Keratinocyte (primary cell): ENCODE measurements around the gene ABHD10. TPM values are rescaled to one million over a fixed set of nuclear protein-coding genes. Genes with fewer than 3 reads are reported as not detected.

ENCODE experiments used
- DNase-seq: peaks from one replicate; pipeline ENCODE4 v3.0.0-alpha.2; 2011; ENCODE audit warnings: low read depth, missing footprints, low spot score
- FAIRE-seq: peaks from 2 replicates; lab custom pipeline; 2011; peaks lifted over from hg19 to GRCh38; lab: Jason Lieb, UNC
- H2AFZ ChIP-seq: 2 replicates; pipeline ENCODE4 v1.6.0; 2012; ENCODE audit warnings: low read length, control low read depth, inconsistent platforms; ENCODE audit not compliant: control insufficient read depth
- H3K27ac ChIP-seq: 2 replicates; pipeline ENCODE4 v1.5.1; 2011; ENCODE audit warnings: low read length; ENCODE audit not compliant: control insufficient read depth, insufficient read depth
- H3K27me3 ChIP-seq: 3 replicates; pipeline ENCODE4 v1.6.0; 2011; ENCODE audit warnings: low read length; ENCODE audit not compliant: control insufficient read depth, insufficient read depth; ENCODE audit errors: extremely low read depth
- H3K36me3 ChIP-seq, 2 experiments: 2 replicates in 1 of 2; 3 replicates in 1 of 2; pipeline ENCODE4 v1.5.1; 2011; ENCODE audit warnings: low read length in 2 of 2, mild to moderate bottlenecking in 1 of 2; ENCODE audit not compliant: control insufficient read depth in 2 of 2, insufficient read depth in 2 of 2; ENCODE audit errors: extremely low read depth in 1 of 2
- H3K4me1 ChIP-seq: 3 replicates; pipeline ENCODE4 v1.5.1; 2011; ENCODE audit warnings: low read length; ENCODE audit not compliant: control insufficient read depth, insufficient read depth; ENCODE audit errors: extremely low read depth
- H3K4me2 ChIP-seq: 3 replicates; pipeline ENCODE4 v1.6.0; 2011; ENCODE audit warnings: low read depth, low read length; ENCODE audit not compliant: control insufficient read depth, insufficient read depth; ENCODE audit errors: extremely low read depth
- H3K4me3 ChIP-seq, 3 experiments: fragments of 200-600 bp in 1 of 3; sonication (generic) in 1 of 3; 2 replicates in 2 of 3; 3 replicates in 1 of 3; pipeline ENCODE4 v1.5.1; 2011 to 2016; ENCODE audit warnings: low read length in 3 of 3, mild to moderate bottlenecking in 3 of 3, control low read depth in 2 of 3, inconsistent platforms in 1 of 3, low read depth in 1 of 3, mixed read lengths in 1 of 3, mixed run types in 1 of 3, moderate library complexity in 1 of 3; ENCODE audit not compliant: control insufficient read depth in 2 of 3, insufficient read depth in 2 of 3; ENCODE audit errors: extremely low read depth in 1 of 3
- H3K79me2 ChIP-seq: 2 replicates; pipeline ENCODE4 v1.6.0; 2012; ENCODE audit warnings: low read length; ENCODE audit not compliant: control insufficient read depth, insufficient read depth
- H3K9ac ChIP-seq: 3 replicates; pipeline ENCODE4 v1.6.0; 2011; ENCODE audit warnings: low read length; ENCODE audit not compliant: control insufficient read depth, insufficient read depth; ENCODE audit errors: extremely low read depth
- H3K9me1 ChIP-seq: 3 replicates; pipeline ENCODE4 v1.6.0; 2011; ENCODE audit warnings: low read length; ENCODE audit not compliant: control insufficient read depth, insufficient read depth; ENCODE audit errors: extremely low read depth
- H3K9me3 ChIP-seq: 2 replicates; pipeline ENCODE4 v1.5.1; 2012; ENCODE audit warnings: low read depth, low read length; ENCODE audit not compliant: control insufficient read depth
- H4K20me1 ChIP-seq: 3 replicates; pipeline ENCODE4 v1.6.0; 2011; ENCODE audit warnings: low read length; ENCODE audit not compliant: control insufficient read depth, insufficient read depth; ENCODE audit errors: extremely low read depth
- EZH2 ChIP-seq: IDR thresholded peaks from one replicate; pipeline ENCODE4 v1.6.1; 2012; ENCODE audit warnings: inconsistent platforms, mild to moderate bottlenecking, low read length, moderate library complexity
- dilution Hi-C: fragments of 300-500 bp; cut with MboI; formaldehyde crosslinking; loops from one replicate; pipeline ENCODE4 v1.7.0; 2020; ENCODE audit warnings: low sequenced_read_pairs; ENCODE audit not compliant: extremely low pct_ligation_motif_present
- polyA plus RNA-seq, 5 experiments: library from polyadenylated mRNA; depleted of rRNA in 3 of 5; stranded (reverse) in 3 of 5; stranded (forward) in 1 of 5; unstranded in 1 of 5; fragments of >200 nt; gene quantifications; 1 replicate in 1 of 5; 2 replicates in 3 of 5; 3 replicates in 1 of 5; pipeline versions ENCODE4 v1.2.1 to v1.2.3, GENCODE V29; 2011 to 2012; ENCODE audit warnings: missing spikeins in 2 of 5, low read depth in 1 of 5, low replicate concordance in 1 of 5
- TF ChIP-seq, protein P1 (sequence below), 3 experiments: IDR thresholded peaks in 1 of 3; conservative IDR thresholded peaks in 1 of 3; optimal IDR thresholded peaks in 1 of 3; 2 replicates in 2 of 3; 3 replicates in 1 of 3; pipeline versions ENCODE3 to v1.5.1; 2011; ENCODE audit warnings: low read length in 3 of 3, mild to moderate bottlenecking in 3 of 3, moderate library complexity in 2 of 3, control low read depth in 1 of 3, inconsistent platforms in 1 of 3; ENCODE audit not compliant: insufficient read depth in 2 of 3; ENCODE audit errors: extremely low read depth in 1 of 3

ABHD10 gene
- polyA plus RNA-seq, 1 donor (not counting 4 experiments of a cell fraction or from before 2014, with no cell fraction given): 22.2 TPM

- no peak overlapping the region for H3K4me3 ChIP-seq
- no peaks in the 10 kb centered on the region for H3K36me3 ChIP-seq
- FAIRE-seq (no peak), DNase-seq (no peak)
- no peaks in the 10 kb centered on the region for H4K20me1 ChIP-seq
- no peak overlapping the region for H3K27ac ChIP-seq
- no peaks in the 10 kb centered on the region for H3K9me3 ChIP-seq
- no peaks in the 10 kb centered on the region for H3K27me3 ChIP-seq
- TF ChIP-seq, protein P1, sequence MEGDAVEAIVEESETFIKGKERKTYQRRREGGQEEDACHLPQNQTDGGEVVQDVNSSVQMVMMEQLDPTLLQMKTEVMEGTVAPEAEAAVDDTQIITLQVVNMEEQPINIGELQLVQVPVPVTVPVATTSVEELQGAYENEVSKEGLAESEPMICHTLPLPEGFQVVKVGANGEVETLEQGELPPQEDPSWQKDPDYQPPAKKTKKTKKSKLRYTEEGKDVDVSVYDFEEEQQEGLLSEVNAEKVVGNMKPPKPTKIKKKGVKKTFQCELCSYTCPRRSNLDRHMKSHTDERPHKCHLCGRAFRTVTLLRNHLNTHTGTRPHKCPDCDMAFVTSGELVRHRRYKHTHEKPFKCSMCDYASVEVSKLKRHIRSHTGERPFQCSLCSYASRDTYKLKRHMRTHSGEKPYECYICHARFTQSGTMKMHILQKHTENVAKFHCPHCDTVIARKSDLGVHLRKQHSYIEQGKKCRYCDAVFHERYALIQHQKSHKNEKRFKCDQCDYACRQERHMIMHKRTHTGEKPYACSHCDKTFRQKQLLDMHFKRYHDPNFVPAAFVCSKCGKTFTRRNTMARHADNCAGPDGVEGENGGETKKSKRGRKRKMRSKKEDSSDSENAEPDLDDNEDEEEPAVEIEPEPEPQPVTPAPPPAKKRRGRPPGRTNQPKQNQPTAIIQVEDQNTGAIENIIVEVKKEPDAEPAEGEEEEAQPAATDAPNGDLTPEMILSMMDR (optimal IDR thresholded peaks at IDR 0.05 in 1 of 3, IDR thresholded peaks at IDR 0.05 in 1 of 3, conservative IDR thresholded peaks at IDR 0.05 in 1 of 3; ENCODE audit: extremely low read depth in 1 of 3, insufficient read depth in 2 of 3, low read length in 3 of 3): no peak
- no peak for TF ChIP-seq EZH2
- H3K9me1 ChIP-seq: no peaks in the 10 kb centered on the region
- H3K4me2 ChIP-seq: no peak overlapping the region
- dilution Hi-C loops: no loop called here
- H3K4me1 ChIP-seq: no peaks in the 10 kb centered on the region
- H3K9ac ChIP-seq: no peak overlapping the region
- no peak overlapping the region for H2AFZ ChIP-seq
- no peaks in the 10 kb centered on the region for H3K79me2 ChIP-seq
These were observed 40.9 kb downstream of the ABHD10 start for GRCh38 chr3:112019716-112020115.

DNA sequence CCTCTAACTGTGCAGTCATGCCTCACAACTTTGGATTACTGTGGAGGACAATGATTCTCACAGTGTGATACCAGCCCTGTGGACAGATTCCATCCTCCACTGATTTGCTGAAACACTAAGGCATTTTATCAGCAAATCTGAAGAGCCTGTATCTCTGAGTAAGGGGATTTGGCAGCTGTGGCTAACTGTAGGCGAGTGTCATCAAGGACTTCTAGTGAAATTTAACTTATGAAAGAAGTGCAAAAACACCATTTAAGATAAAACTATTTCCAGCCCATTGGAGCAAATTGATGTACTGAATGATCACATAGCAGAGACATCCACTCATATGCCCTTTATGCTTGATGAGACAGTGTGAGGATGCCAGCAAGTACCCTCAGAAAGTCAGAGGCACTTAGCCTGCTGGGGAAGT lies 41.9 kb downstream of the ABHD10 start:
- Histone ChIP-seq H3K9me1 (no peaks in the 10 kb centered on the region), H3K36me3 (no peaks in the 10 kb centered on the region), H2AFZ (no peak overlapping the region), H3K79me2 (no peaks in the 10 kb centered on the region), H3K27ac (no peak overlapping the region), H3K9ac (no peak overlapping the region), H3K4me3 (no peak overlapping the region), H3K27me3 (no peaks in the 10 kb centered on the region), H3K4me1 (no peaks in the 10 kb centered on the region), H4K20me1 (no peaks in the 10 kb centered on the region), H3K9me3 (no peaks in the 10 kb centered on the region), H3K4me2 (no peak overlapping the region)
- dilution Hi-C loops: no loop called here
- no peak for DNase-seq
- TF ChIP-seq EZH2: no peak
- TF ChIP-seq, protein P1 (optimal IDR thresholded peaks at IDR 0.05 in 1 of 3, IDR thresholded peaks at IDR 0.05 in 1 of 3, conservative IDR thresholded peaks at IDR 0.05 in 1 of 3; ENCODE audit: extremely low read depth in 1 of 3, insufficient read depth in 2 of 3, low read length in 3 of 3): no peak
- no peak for FAIRE-seq
